ENCODE measurements around the gene POMT1. TPM values are rescaled to one million over a fixed set of nuclear protein-coding genes. Genes with fewer than 3 reads are reported as not detected.
A peak's percentile ranks its signal among the peaks of the same experiment; 100 is the strongest.
"Not testable (repeated sequence)": the region's sequence is repeated elsewhere in the genome, so short reads cannot be mapped to it uniquely, and the experiment has no call there.

The POMT1 gene
- total and polyA plus RNA-seq, 5 donors, result 17.3 to 21.9 (median 20.2) TPM

DNA sequence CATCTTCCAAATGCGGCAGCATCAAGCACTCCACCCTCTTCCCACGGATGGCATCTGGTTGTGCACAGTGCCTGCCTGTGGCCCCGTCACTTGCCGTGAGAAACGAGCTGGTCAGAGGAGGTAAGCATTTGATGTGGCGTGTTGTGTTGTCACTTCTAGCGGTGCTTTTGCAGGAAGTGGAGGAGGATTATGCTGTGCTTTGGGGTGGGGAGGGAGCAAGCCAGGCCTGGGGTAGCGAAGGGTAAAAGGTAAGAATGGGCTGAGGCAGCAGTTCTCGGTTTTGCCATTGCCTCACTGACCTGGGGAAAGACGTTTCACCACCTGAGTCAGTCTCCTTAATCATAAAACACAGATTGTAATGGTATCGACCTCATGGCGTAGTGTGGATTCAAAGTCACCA is 2.3 kb upstream of the POMT1 start:
- 71% methylated on average over 12 of the region's 12 CpGs for WGBS

DNA sequence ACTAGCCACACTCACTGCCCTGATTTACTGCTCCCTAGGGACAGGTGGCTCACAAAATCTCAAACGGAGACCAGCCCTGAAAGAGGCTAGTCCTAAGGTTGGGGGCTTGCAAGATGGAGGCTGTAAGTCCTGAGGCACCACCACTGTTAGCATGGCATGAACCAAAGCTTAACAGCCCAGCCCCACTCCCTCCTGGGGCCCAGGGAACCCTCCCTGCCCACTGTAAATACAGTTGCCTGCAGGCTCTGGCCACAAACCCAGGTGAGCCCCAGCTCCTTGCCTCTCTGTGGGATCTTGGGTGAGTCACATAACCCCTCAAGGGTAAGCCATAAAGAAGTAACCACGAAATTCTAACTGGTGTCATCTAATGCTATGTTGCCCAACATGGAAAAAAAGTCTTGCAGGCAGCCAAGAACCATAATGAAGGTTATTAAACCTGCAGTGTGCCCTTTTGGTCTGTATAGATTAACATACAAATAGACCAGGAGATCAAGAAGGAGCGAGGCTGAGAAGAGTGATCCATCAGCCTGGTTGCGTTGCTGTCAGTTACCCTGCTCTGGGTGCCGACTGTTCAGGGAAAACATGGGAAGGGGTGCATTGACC is 1.7 kb upstream of the POMT1 start:
- intact Hi-C loops (cut with DNase I), result no loop called here
- H3K27me3 ChIP-seq (ENCODE audit: control insufficient read depth, insufficient read depth), result no peaks in the 10 kb centered on the region
- WGBS, result 64% methylated on average over 5 of the region's 5 CpGs
- DNase-seq (peak in 1 of 3 donors; percentile 4), ATAC-seq (no peak)
- no peak overlapping the region for H3K27ac ChIP-seq (ENCODE audit: low read length)
- peaks cover 3% of the 10 kb centered on the region for H3K4me1 ChIP-seq (ENCODE audit: control insufficient read depth, insufficient read depth, low read length)
- no peak overlapping the region for H3K4me3 ChIP-seq (ENCODE audit: low read length)
- no peaks in the 10 kb centered on the region for H3K9me3 ChIP-seq (ENCODE audit: control insufficient read depth, low read length)

More for the DNA sequence above, 2.3 kb upstream of the POMT1 start:
- Histone ChIP-seq H3K4me3 (ENCODE audit: low read length) (no peak overlapping the region), H3K27ac (ENCODE audit: low read length) (no peak overlapping the region), H3K9me3 (ENCODE audit: control insufficient read depth, low read length) (no peaks in the 10 kb centered on the region), H3K27me3 (ENCODE audit: control insufficient read depth, insufficient read depth) (no peaks in the 10 kb centered on the region), H3K4me1 (ENCODE audit: control insufficient read depth, insufficient read depth, low read length) (peaks cover 3% of the 10 kb centered on the region)
- DNase-seq (peak in 1 of 3 donors; percentile 26), ATAC-seq (no peak)
- intact Hi-C loops (cut with DNase I), result no loop called here

DNA sequence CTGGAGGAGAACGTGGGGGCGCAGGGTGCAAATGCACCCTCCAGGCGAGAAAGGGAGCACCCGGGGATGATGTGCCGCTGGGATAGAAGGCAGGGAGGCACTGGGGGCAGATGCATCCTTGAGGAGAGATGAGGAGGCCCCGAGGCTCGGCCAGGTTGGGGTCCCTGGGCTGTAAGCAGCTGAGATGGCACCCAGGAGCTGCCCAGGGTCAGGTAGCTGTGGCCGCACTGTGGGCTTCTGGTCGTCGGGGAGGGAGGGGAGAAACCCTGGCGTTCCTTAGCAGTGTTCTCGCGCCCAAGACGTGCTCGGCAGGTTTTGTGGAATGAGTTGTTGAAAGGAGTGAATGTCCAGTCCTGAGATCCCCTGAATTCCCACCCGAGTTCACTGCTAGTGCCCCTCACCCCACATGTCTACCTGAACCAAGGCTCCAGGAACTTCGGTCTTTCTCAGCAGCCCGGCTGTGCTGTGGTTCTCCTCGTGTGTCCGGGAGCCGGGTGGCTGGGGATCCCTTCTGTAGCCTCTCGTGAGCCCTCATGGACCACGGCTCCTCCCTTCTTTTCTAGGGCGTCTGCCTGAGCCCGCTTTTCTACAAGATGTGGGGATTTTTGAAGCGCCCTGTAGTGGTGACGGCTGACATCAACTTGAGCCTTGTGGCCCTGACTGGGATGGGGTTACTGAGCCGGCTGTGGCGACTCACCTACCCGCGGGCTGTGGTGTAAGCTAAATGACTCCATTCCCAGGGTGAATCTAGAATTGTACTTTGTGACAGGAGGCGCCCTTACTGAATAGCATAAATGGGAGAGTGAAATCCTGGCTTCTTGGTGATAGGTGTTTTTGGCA is 1.1 kb downstream of the POMT1 start:
- H3K4me3 ChIP-seq (ENCODE audit: low read length), result peak overlapping the region; percentile 75
- peaks cover 3% of the 10 kb centered on the region for H3K4me1 ChIP-seq (ENCODE audit: control insufficient read depth, insufficient read depth, low read length)
- H3K27me3 ChIP-seq (ENCODE audit: control insufficient read depth, insufficient read depth), result no peaks in the 10 kb centered on the region
- ATAC-seq, result peak in 1 of 2 donors; percentile 8
- 26% methylated on average over 32 of the region's 32 CpGs for WGBS
- no peaks in the 10 kb centered on the region for H3K9me3 ChIP-seq (ENCODE audit: control insufficient read depth, low read length)
- intact Hi-C loops (cut with DNase I), result no loop called here
- H3K27ac ChIP-seq (ENCODE audit: low read length), result no peak overlapping the region
- peak in 1 of 3 donors; percentile 52 for DNase-seq

DNA sequence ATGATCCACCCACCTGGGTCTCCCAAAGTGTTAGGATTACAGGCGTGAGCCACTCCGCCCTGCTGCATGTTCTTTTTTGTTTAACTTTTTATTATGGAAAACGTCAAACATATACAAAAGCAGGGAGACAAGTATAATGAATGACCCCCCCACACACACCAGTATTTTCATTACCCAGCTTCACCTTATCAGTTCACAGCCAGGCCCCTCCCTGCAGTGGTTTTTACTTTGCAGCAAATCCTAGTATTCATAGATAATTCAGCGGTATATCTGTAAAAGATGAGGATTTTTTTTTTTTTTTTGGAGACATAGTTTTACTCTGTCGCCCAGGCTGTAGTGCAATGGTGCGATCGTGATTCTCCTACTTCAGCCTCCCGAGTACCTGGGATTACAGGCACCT is 2.3 kb downstream of the POMT1 start:
- H3K27ac ChIP-seq (ENCODE audit: low read length), result no peak overlapping the region
- ATAC-seq, result no peak
- H3K4me1 ChIP-seq (ENCODE audit: control insufficient read depth, insufficient read depth, low read length), result peaks cover 3% of the 10 kb centered on the region
- H3K27me3 ChIP-seq (ENCODE audit: control insufficient read depth, insufficient read depth), result no peaks in the 10 kb centered on the region
- intact Hi-C loops (cut with DNase I), result no loop called here
- WGBS, result 93% methylated on average over 8 of the region's 8 CpGs
- no peak overlapping the region for H3K4me3 ChIP-seq (ENCODE audit: low read length)
- no peaks in the 10 kb centered on the region for H3K9me3 ChIP-seq (ENCODE audit: control insufficient read depth, low read length)
- no peak for DNase-seq

DNA sequence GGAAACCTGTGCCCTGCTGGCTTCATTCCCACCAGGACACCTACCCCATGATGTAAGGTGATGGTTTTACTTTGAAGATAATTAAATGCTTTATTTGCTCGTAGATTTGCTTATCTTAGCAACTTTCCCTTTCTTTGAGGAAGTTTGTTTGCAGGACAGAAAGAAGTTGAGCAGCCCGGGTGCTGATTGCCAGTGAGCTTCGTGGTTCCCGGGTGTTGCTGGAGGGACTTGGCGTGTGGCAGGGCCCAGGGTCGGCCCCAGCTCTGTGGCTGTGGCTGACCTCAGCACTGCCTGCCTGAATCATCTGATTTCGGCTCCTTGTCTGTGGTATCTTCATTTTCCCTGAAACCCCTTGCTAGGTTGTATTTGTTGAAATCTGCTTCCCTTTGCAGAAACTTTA is 8.7 kb downstream of the POMT1 start:
- ATAC-seq, result no peak
- Histone ChIP-seq H3K27me3 (ENCODE audit: control insufficient read depth, insufficient read depth) (no peaks in the 10 kb centered on the region), H3K9me3 (ENCODE audit: control insufficient read depth, low read length) (no peaks in the 10 kb centered on the region), H3K27ac (ENCODE audit: low read length) (no peak overlapping the region), H3K4me3 (ENCODE audit: low read length) (no peak overlapping the region), H3K4me1 (ENCODE audit: control insufficient read depth, insufficient read depth, low read length) (no peaks in the 10 kb centered on the region)
- WGBS, result 75% methylated on average over 7 of the region's 7 CpGs
- DNase-seq, result peak in 1 of 3 donors; percentile 13
- intact Hi-C loops (cut with DNase I), result loop anchor here in 1 of 4 donors (10.0 kb wide), 1 partner anchor 233 kb away; the partner anchor contains the start of gene RAPGEF1

DNA sequence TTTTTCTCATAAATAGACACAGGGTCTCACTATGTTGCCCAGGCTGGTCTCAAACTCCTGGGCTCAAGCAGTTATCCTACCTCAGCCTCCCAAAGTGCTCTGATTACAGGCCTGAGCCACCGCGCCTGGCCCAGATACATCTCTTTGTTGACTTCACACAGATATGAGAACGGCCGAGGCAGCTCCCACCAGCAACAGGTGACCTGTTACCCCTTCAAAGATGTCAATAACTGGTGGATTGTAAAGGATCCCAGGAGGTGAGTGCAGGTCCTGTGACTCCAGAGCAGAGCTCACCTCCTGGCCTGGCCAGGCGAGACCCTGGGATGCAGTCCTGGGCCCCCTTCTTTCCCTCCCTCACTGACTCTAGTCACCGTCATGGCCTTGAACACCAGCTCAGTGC is 9.2 kb downstream of the POMT1 start:
- ATAC-seq (no peak), DNase-seq (no peak)
- intact Hi-C loops (cut with DNase I), result loop anchor here in 1 of 4 donors (10.0 kb wide), 1 partner anchor 233 kb away; the partner anchor contains the start of gene RAPGEF1
- H3K27me3 ChIP-seq (ENCODE audit: control insufficient read depth, insufficient read depth), result no peaks in the 10 kb centered on the region
- WGBS, result 95% methylated on average over 6 of the region's 6 CpGs
- no peak overlapping the region for H3K4me3 ChIP-seq (ENCODE audit: low read length)
- H3K9me3 ChIP-seq (ENCODE audit: control insufficient read depth, low read length), result no peaks in the 10 kb centered on the region
- no peaks in the 10 kb centered on the region for H3K4me1 ChIP-seq (ENCODE audit: control insufficient read depth, insufficient read depth, low read length)
- H3K27ac ChIP-seq (ENCODE audit: low read length), result no peak overlapping the region

DNA sequence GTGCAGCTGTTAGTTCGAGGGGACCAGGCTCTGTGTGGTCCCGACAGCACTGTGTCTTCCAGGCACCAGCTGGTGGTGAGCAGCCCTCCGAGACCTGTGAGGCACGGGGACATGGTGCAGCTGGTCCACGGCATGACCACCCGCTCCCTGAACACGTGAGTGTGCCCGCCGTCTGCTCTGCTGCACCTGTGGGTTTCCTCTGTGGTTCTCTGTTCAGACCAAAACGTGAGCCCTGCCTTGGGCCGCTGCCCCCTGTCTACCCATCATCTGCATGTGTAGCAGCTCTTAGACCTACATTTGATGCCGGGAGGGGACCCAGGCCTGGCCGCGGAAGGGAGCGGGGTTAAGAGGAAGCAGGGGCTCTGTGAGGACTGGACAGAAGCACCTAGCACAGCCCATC is 10.5 kb downstream of the POMT1 start:
- peaks cover 1% of the 10 kb centered on the region for H3K4me1 ChIP-seq (ENCODE audit: control insufficient read depth, insufficient read depth, low read length)
- H3K9me3 ChIP-seq (ENCODE audit: control insufficient read depth, low read length), result no peaks in the 10 kb centered on the region
- DNase-seq (no peak), ATAC-seq (no peak)
- 95% methylated on average over 15 of the region's 15 CpGs for WGBS
- no peak overlapping the region for H3K27ac ChIP-seq (ENCODE audit: low read length)
- intact Hi-C loops (cut with DNase I), result loop anchor here in 1 of 4 donors (10.0 kb wide), 1 partner anchor 232 kb away; the partner anchor contains the start of gene RAPGEF1
- H3K27me3 ChIP-seq (ENCODE audit: control insufficient read depth, insufficient read depth), result no peaks in the 10 kb centered on the region
- no peak overlapping the region for H3K4me3 ChIP-seq (ENCODE audit: low read length)

DNA sequence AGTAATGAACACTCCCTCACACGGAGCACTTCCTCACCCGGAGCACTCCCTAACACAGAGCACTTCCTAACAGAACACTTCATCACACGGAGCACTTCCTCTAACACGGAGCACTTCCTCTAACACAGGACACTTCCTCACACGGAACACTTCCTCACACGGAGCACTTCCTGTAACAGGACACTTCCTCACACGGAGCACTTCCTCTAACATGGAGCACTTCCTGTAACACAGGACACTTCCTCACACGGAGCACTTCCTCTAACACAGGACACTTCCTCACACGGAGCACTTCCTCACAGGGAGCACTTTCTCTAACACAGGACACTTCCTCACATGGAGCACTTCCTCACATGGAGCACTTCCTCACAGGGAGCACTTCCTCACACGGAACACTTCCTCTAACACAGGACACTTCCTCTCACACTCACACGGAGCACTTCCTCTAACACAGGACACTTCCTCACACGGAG is 12.9 kb downstream of the POMT1 start:
- DNase-seq, result peak in 1 of 3 donors; percentile 4
- not testable (repeated sequence) for H3K27ac ChIP-seq (ENCODE audit: low read length); H3K9me3 ChIP-seq (ENCODE audit: control insufficient read depth, low read length); H3K4me3 ChIP-seq (ENCODE audit: low read length); ATAC-seq; H3K27me3 ChIP-seq (ENCODE audit: control insufficient read depth, insufficient read depth); H3K4me1 ChIP-seq (ENCODE audit: control insufficient read depth, insufficient read depth, low read length)
- intact Hi-C loops (cut with DNase I), result loop anchor here in 1 of 4 donors (10.0 kb wide), 1 partner anchor 229 kb away; the partner anchor contains the start of gene RAPGEF1
- 68% methylated on average over 12 of the region's 12 CpGs for WGBS

DNA sequence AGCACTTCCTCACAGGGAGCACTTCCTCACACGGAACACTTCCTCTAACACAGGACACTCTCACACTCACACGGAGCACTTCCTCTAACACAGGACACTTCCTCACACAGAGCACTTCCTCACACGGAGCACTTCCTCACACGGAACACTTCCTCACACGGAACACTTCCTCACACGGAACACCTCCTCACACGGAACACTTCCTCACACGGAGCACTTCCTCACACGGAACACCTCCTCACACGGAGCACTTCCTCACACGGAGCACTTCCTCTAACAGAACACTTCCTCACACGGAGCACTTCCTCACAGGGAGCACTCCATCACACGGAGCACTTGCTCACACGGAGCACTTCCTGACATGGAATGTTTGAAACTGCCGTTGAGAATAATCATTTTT is 13.4 kb downstream of the POMT1 start:
- H3K27ac ChIP-seq (ENCODE audit: low read length), result no peak overlapping the region
- ATAC-seq, result no peak
- peak in 1 of 3 donors; percentile 2 for DNase-seq
- peaks cover 1% of the 10 kb centered on the region for H3K4me1 ChIP-seq (ENCODE audit: control insufficient read depth, insufficient read depth, low read length)
- H3K4me3 ChIP-seq (ENCODE audit: low read length), result no peak overlapping the region
- intact Hi-C loops (cut with DNase I), result loop anchor here in 1 of 4 donors (10.0 kb wide), 1 partner anchor 229 kb away; the partner anchor contains the start of gene RAPGEF1
- H3K9me3 ChIP-seq (ENCODE audit: control insufficient read depth, low read length), result no peaks in the 10 kb centered on the region
- H3K27me3 ChIP-seq (ENCODE audit: control insufficient read depth, insufficient read depth), result no peaks in the 10 kb centered on the region
- WGBS, result 76% methylated on average over 14 of the region's 15 CpGs

- intact Hi-C loops (cut with DNase I), result loop anchor here in 1 of 4 donors (10.0 kb wide), 1 partner anchor 228 kb away; the partner anchor contains the start of gene RAPGEF1
- H3K27ac ChIP-seq (ENCODE audit: low read length), result no peak overlapping the region
- peaks cover 1% of the 10 kb centered on the region for H3K4me1 ChIP-seq (ENCODE audit: control insufficient read depth, insufficient read depth, low read length)
- peak in 1 of 3 donors; percentile 20 for DNase-seq
- no peaks in the 10 kb centered on the region for H3K9me3 ChIP-seq (ENCODE audit: control insufficient read depth, low read length)
- H3K4me3 ChIP-seq (ENCODE audit: low read length), result no peak overlapping the region
- H3K27me3 ChIP-seq (ENCODE audit: control insufficient read depth, insufficient read depth), result no peaks in the 10 kb centered on the region
- no peak for ATAC-seq
- 90% methylated on average over 9 of the region's 9 CpGs for WGBS
Observed at GRCh38 chr9:131516930-131517329, 14.2 kb downstream of the POMT1 start.

DNA sequence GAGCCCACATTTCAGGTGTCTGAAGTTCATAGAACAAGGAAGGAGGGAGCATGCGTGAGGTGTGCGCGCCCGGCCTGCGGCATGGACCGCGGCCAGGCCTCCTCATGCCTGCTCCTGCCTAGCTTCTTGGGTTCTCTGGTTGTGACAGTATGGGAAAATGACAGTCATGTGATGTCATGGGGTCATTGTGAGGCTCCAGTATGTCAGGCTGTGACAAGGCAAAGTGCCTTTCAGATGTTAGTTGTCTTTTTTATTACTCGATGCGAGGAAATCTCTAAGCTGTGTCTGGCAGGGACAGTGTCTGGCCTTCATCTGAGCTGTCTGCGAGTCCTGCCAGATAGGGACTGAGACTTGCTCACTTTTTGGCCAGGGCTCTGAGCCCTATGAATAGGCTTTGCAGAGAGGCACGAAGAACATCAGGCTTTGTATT is 15.1 kb downstream of the POMT1 start:
- Histone ChIP-seq H3K27ac (ENCODE audit: low read length) (peak overlapping the region; percentile 32), H3K27me3 (ENCODE audit: control insufficient read depth, insufficient read depth) (no peaks in the 10 kb centered on the region), H3K4me3 (ENCODE audit: low read length) (no peak overlapping the region), H3K4me1 (ENCODE audit: control insufficient read depth, insufficient read depth, low read length) (peaks cover 1% of the 10 kb centered on the region), H3K9me3 (ENCODE audit: control insufficient read depth, low read length) (no peaks in the 10 kb centered on the region)
- DNase-seq (peak; percentile 55 to 77 (median 65)), ATAC-seq (peak; percentile 81 to 86)
- intact Hi-C loops (cut with DNase I), result loop anchor here in 1 of 4 donors (10.0 kb wide), 1 partner anchor 227 kb away; the partner anchor contains the start of gene RAPGEF1
- 57% methylated on average over 11 of the region's 11 CpGs for WGBS
